Spleen (tissue), 7 donors: ENCODE data around the gene KCNMB1.

Experiments
- CTCF ChIP-seq, 11 experiments: fragments of 200-600 bp in 7 of 11; fragments of 450-650 bp in 4 of 11; sonication (generic) in 4 of 11; IDR thresholded peaks in 8 of 11; conservative IDR thresholded peaks in 3 of 11; 1 replicate in 7 of 11; 2 replicates in 4 of 11; pipeline versions ENCODE4 v1.4.0 to v1.8.0; 2016 to 2021; ENCODE audit warnings: antibody characterized with exemption in 11 of 11, inconsistent platforms in 4 of 11, mild to moderate bottlenecking in 1 of 11
- POLR2A ChIP-seq, 3 donors: fragments of 450-650 bp; IDR thresholded peaks; one replicate each; pipeline ENCODE4 v1.5.1; 2017; ENCODE audit warnings: antibody characterized with exemption in 3 of 3, mild to moderate bottlenecking in 1 of 3
- donor health status: DM: no; HTN: no; CAD: no; lungs with moderate emphysema.
- donor health status: DM: no; HTN: no; CAD: no.
- donor health status: DM: no; HTN: no; CAD: no.

DNA sequence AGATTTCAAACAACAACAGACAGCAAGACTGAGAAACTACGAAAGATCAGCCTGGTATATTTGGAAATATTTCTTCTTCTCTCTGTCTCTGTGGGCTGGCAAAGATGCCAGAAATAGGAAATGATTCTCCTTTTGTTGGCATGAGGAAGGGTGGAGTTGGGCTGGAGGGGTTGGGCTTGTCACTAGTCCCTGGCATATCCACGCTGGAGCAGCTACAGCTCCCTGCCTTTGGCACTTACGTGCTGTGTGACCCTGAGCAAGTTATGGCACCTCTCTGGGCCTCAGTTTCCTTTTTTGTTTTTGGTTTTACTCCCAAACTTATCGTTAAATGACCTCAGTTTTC is 354 bp upstream of the KCNMB1 start:
- TF ChIP-seq POLR2A (IDR thresholded peaks at IDR 0.05) (no peak), CTCF (IDR thresholded peaks at IDR 0.05 in 8 of 11, conservative IDR thresholded peaks at IDR 0.05 in 3 of 11) (no peak)
